ENCODE data around the gene RAD1.
"Not testable (repeated sequence)": the region's sequence is repeated elsewhere in the genome, so short reads cannot be mapped to it uniquely, and the experiment has no call there.

RAD1 gene, protein sequence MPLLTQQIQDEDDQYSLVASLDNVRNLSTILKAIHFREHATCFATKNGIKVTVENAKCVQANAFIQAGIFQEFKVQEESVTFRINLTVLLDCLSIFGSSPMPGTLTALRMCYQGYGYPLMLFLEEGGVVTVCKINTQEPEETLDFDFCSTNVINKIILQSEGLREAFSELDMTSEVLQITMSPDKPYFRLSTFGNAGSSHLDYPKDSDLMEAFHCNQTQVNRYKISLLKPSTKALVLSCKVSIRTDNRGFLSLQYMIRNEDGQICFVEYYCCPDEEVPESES

DNA sequence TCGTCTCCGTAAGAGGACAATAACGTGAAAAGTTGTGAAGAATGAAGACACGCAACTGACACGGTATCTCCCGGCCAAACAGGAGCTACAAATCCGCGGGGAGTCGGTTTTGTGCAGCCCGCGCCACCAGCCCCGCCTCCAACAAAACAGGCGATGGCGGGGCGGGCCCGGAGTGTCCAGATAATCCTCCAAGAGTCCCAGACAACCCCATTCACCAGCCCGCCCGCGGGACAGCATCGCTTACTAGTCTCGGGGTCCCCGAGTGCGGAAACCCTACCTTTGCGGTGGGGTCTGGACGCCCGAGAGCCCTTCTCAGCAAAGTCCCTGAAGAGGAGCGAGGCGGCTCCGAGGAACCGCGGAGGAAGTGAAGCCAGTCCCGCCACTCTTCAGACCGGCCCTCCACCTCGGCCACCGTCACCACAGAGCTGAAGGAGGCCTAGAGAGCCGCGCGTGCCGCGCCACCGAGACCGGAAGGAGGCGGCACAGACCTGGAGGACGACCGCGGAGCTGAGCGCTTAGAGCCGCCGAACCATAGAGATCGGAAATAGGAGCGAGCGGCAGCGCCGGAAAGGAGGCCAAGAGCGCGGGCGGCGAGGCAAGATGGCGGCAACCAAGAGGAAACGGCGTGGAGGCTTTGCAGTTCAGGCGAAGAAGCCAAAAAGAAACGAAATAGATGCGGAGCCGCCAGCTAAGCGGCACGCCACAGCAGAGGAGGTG, at the start of gene RAD1, which contains the start of gene BRIX1:
Gene RAD1 (minus strand): TSS at position 366 of the 717 bp plus-strand sequence. CDS start 612 bp downstream, outside the sequence.
Gene BRIX1 (plus strand): TSS at position 573 of the 717 bp plus-strand sequence. CDS start 28 bp downstream, at position 601.
- DNase-seq: peak; percentile 99

DNA sequence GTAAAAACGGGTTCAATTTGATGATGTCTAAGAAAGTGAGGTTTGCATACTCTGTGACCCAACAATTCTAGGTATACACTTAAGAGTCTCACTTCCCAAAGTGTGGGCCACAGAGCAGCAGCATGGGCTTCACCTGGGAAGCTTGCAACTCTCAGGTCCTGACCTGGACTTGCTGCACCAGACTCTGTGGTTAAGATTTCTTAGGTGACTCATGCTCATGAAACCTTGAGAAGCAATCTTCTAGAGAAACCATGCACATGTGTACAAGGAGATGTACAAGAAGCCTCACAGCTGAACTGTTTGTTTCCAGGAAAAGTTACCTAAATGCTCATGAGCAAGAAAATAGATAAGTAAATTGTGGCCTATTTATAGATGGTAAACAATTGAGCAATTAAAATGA, 44.0 kb upstream of the RAD1 start:
- DNase-seq: peak; percentile 69

DNA sequence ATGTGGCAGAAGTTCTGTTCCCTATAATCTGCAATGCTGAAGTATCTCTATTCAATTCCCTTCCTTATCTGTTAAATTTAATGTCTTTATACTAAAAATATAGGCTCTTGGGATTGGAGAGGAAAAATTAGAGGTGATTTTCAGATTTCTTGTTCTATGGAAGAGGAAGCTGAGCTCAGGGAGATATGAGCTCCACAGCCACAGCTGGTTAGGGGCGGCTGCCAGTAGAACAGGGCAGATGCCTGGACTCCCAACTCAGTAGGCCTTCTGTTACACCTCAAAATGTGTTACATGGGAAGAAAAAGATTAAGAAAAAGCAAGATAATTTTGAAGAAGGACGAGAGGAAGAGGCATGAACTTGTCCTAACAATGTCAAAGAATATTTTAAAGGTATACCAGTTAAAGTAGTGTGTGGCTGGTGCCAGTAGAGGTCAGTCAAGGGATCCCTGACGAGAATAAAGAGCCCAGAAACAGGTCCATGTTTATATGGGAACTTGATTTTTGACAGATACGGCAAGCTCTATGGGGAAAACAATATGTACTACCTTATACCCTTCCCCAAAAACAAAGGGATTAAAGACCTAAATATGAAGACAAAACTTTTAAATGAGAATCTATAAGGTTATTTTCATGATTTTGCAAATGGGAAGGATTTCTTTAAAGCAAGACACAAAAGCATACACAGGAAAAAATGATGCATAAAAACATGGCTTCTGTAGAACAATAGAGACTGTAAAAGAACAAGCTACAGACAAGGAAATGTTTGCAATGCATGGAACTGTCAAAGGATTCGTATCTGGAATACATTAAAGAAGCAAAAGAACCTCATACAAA, 42.8 kb upstream of the RAD1 start:
- DNase-seq: no peak

DNA sequence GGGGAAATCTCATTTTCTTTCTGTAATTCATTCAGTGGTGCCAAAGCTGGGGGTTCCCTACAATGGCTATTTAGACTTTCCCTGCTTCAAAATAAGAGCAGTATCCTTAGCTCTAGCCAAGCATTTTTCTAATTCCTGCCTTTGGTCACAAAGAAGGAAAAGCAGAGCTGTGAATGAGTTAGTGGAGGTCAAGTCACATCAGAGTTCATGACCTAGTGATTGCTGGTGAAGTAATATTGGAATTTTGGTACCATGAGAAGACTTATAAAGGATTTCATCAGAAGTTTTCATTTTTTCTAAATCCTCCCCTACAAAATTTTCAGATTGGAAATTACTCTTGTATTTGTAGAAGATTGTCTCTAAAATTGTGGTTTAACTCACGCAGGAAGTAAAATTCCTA, 42.0 kb upstream of the RAD1 start:
- DNase-seq: no peak

DNA sequence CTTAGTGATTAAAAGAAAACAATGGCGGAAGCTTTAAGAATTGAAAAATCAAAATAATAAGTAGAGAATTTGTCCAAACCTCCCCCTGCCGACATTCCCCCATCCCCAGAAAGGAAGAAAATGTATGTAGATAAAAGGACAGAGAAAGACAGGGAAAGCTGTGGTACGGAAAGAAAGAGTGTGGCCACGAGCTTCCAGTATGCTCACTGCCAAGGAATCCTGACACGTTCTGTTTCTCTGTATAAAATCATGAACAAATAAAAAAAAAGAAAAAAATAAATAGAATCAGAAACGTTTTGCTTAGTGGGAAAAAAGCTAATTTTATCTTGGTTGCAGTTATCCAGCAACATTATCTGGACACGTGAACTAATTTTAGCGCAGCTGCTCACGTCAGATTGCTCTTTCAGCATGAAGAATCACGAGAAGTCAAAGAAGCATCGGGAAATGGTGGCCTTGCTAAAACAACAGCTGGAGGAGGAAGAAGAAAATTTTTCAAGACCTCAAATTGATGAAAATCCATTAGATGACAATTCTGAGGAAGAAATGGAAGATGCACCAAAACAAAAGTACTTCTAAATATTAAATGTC, 29.2 kb upstream of the RAD1 start:
- no peak for DNase-seq

DNA sequence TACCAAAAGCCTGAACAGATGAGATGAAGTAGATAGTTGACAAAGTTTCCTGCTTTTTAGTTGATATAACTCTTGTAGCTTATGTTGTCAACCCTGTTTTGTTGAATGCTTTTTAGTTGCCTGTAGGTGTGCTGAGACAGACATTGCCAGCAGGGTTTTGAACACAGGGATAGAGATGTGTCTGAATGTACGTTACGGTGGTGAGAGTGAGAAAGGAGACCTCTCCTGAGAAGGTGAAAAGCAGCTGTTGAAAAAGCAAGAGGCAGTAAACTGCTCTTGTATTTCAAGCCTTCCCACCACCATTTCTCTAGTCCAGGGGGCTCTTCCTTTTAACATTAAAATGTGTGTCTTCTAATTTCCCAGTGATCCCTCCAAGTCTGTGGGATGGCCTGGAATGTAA, 28.7 kb upstream of the RAD1 start:
- DNase-seq: no peak

DNA sequence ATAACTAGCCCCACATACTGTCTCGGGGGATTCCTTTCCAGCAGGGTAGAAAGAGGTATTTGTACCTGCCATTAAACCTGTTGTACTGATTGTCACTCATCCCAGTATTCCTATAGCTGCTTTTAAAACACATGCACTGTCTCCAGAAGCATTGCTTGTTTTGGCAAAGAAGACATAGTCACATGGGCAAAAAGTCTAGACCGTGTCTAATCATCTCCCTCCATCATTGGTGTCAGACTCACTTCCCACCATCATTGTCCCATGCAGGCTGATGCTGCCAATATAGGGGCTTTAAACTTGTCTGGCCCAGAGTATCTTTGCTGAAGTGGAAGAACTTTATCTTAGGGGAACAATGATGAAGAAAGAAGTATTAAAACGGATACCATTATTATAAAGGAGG, 26.6 kb upstream of the RAD1 start:
- DNase-seq: no peak

DNA sequence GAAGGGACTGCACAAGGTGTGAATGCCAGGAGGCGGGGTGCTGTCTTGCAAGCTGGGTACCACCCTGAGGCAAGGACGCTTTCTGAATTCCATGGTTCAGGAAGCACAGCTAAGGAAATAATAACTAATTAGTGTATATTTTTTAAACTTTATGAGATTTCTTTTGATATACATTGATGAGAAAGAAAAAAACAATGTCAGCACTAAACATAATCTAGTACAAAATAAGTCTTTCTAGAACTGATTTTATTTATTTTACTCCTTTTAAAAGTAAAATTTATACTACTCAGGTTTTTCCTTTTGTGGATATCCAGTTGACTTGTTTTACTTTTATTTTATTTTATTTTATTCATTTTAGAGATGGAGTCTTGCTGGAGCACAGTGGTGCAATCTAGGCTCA, 17.6 kb upstream of the RAD1 start:
- DNase-seq: no peak

DNA sequence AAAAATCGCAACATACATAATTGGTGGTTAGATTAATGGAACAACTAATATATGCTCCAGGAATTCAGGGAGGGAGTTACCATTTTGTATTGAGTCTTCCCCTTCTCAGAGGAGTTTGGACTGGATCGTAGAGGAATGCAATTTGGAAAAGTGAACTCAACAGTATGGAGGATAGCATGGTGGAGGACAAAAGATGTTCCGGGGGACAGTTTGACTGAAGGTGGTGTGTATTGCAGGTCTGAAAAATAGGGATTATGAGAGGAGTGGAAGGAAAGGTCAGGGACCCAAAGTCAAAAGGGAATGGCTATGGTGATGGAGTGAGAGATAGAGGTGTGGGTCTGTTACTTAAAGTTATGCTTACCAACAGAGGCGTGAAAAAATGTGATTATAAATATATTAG, 15.6 kb upstream of the RAD1 start:
- no peak for DNase-seq

DNA sequence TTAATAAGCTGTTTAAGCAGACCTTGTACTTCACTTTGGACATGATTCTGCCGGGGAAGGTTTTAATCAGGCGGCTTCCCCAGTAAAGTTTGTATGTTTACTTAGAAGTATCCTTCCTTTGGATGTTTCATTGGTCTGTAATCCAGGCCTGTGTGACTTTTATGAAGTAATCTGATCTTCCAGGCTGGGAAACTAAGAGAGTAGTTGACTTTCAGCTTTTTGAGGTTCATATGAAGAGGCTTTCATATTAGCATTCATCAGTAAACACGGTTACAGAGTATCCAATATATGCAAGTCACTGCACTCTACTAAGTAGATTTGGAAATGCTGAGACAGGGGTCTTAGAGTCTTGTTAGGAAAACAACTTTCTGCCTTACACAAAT, 15.1 kb upstream of the RAD1 start:
- DNase-seq: no peak

DNA sequence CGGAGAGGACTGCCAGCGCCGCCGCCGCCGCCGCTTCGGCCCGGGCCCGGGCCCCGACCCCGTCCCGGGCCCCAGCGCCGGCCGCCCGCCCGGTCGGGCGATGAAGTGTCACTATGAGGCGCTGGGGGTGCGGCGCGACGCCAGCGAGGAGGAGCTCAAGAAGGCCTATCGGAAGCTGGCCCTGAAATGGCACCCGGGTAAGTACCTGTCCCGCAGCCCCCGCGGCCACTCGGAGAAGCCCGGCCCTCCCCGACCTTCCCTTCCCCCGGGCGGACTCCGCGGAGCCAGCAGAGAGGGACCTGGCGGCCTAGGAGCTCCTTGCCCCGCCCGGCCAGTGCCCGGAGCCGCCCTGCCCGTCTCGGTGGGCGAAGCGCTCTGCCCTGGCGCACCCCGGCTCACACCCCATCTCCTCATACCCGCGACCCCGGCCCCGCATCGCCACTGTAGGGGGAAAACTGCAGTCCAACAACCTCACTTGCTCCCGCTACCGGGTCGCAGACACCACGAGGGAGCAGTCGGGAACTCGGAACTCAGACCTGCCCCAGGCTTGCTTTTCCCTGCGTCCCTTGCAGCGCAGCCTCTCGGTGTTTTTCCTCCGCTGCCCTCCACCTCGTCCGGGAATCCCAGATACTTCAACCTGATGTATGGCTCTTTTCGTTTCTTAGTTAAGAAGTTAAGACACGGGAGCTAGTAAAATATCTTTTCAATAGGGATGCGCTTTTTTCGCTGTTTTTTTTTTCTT, 14.6 kb upstream of the RAD1 start:
- DNase-seq: peak; percentile 95

DNA sequence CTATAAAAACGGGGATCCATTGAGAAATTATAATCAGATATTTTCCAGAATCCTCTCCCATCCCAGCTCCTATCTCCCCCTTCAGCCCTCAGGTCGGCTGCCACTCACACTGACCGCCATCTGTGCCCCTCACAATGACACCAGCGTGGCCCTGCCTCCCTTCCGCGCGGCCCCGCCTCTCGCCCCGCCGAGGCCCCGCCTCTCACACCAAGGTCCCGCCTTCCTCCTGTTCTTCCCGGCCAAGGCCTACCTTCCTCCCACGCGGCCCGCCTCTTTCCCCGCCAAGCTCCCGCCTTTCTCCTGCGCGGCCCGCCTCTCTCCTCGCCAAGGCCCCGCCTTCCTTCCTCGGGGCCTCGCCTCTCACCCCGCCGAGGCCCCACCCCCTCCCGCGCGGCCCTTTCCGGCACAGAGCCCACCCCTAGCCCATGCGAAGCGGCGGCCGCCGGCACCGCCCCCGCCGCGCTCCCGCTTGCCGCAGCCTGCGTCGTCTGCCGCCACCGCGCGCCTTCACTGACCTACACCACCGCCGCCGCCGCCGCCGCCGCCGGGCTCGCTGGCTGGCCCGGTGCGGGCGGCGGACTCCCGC, 13.9 kb upstream of the RAD1 start, which contains the start of gene DNAJC21:
Gene DNAJC21 (plus strand): TSS at position 426 of the 586 bp plus-strand sequence. CDS start 261 bp downstream, outside the sequence.
- DNase-seq: peak; percentile 99

DNA sequence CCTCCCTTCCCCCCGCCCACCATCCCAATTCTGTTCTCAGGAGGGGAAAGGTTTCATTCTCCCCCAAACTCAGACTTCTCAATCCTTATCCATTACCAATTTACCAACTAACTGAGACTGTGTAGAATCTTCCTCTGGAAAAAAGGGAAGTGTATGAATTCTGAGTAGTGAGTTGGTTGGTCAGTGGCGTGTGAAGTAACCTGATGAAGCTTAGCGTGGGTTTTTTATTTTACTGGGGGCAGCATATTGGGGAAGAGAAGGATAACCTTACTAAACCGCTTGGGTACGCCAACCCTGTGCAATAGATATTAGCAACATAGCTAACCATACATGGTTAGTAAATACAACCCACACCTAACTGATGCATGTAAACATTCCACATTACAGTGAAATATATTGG, 13.0 kb upstream of the RAD1 start:
- no peak for DNase-seq

DNA sequence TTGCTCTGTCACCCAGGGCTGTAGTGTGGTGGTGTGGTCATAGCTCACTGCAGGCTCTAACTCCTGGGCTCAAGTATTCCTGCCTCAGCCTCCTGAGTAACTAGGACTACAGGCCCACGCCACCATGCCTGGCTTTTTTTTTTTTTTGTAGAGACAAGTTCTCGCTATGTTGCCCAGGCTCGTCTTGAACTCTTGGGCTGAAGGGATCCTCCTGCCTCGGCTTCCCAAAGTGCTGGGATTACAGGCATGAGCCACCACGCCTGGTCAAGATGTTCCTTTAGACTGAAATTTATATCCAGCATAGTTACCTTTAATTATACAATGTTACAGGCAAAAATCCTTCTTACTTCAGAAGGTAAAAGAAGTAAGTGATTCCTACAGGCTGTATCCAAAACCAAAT, 12.5 kb upstream of the RAD1 start:
- DNase-seq: no peak

DNA sequence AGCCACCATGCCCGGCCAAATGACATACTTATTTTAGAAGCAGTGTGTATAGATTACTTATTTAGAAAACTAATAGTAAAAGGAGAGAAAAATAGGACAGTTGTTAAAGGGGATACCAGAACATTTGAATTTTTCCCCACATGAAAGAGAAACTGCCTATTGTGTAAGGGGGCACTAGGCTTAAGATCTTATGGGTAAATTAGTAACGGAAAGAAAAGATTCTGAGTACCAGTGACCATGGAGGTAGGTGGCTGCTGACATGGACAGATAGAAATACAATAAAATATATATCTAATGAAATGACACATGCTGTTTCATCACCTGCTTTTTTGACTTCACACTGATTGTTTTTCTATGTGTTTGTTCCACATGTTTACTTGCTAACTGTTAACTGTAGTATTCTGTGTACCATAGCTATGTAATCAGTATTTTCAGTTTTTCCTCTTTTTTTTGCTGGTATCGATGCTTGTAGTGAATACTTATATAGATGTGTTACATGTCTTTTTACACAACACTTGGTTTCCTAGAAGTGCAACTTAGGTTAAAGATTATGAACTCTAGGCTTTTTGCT, 11.1 kb upstream of the RAD1 start:
- DNase-seq: no peak

DNA sequence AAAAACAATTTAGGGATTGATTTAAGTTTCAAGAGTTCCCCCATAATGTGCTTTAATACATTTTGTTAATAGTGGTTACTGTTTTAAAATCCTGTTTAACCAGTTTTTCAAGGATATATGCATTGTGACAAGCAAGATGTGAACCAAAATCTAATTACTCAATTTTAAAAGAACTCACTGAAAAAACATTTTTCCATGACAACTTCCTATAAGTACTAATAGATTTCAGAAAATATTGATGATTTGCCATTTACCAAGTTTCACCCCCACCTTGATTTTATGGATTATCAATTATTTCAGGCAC, 9.1 kb upstream of the RAD1 start:
- no peak for DNase-seq

DNA sequence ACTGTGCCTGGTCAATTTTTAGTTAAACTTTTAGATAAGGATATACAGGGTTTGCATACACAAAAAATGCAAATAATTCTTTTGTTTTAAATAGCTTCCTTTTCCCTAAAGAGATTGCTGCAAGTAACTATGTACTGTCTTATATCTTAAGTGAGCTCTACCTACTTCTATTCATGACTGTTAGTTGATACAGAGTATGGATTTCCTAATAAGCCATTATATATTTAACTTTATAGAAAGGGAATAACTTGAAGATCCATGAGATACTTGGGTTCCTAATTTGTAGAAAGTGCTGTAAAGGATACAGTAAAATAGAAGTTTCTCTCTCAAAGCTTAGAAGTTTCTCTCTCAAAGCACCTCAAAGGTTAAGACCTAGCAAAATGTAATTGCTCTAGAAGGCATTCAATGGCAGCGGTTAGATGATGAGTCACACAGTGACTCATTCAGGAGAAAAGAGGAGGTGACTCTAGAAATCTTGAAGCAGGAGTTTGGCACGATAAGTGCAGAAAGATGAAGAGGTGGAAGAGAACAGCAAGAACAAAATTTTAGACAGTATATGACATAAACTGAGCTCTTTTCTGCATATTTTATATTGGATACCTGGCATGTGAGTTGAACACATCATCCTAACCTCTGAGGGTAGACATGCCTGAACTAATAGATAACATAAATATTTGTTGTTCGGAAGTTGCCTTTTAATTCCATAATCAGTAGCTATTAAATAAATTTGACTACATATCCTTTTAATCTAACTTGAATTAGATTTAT, 8.6 kb upstream of the RAD1 start:
- peak; percentile 73 for DNase-seq

DNA sequence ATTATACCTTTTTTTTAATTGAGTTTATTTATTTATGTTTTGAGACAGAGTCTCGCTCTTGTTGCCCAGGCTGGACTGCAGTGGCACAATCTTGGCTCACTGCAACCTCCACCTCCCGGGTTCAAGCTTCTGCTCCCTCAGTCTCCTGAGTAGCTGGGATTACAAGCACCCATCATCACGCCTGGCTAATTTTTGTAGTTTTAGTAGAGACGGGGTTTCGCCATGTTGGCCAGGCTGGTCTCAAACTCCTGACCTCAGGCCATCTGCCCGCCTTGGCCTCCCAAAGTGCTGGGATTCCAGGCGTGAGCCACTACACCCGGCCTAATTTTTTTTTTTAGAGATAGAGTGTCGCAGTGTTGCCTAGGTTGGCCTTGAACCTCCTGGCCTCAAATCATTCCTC, 8.0 kb upstream of the RAD1 start:
- not testable (repeated sequence) for DNase-seq

DNA sequence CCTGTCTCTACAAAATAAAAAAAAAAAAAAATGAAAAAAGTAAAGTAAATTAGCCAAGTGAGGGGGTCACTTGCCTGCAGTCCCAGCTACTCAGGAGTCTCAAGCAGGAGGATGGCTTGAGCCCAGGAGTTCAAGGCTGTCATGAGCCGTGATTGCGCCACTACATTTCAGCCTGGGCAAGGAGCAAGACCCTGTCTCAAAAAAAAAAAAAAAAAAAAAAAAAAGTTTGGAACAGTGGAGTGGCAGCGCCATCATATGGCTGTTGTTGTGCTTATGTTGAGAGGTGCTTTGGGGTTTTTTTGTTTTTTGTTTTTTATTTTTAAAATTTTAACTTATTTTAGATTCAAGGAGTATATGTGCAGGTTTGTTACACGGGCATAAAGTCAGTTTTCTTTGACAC, 3.8 kb upstream of the RAD1 start:
- DNase-seq: no peak

DNA sequence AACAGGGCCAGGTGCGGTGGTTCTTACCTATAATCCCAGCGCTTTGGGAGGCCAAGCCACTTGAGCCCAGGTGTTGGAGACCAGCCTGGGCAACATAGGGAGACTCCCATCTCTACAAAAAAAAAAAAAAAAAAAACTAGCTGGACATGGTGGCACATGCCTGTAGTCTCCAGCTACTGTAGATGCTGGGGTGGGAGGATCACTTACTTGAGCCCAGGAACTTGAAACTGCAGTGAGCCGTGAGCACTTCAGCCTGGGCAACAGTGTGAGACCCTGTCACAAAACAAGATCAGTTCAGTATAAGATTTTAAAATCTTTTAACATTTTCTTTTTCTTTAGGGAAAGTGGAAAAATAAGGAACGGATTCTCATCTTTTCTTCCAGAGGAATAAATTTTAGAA, 2.7 kb upstream of the RAD1 start:
- DNase-seq: no peak

DNA sequence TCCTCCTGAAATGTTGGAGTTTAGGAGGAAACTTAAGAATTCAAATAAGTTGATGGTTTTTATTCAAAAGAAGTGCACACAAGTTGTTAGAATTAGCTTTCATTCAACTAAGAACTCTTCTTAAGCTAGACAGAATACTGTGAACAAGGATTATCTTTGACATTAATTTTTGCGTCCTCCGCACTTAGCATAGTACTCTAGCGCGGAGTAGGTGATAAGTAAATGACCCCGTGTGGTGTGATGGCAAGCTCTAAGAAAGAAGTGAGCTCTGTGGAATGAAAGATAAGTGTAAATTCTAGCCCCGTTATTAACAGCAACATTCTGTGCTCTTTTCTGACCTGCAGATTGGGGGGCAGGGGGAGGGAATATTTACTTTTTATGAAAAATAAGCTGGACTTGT, 1.2 kb upstream of the RAD1 start:
- DNase-seq: no peak

Measured in islet precursor cell (in vitro differentiated cells).